Mesothelial cell of epicardium (in vitro differentiated cells): Measurements from ENCODE around the gene XRCC2. TPM values are rescaled to one million over a fixed set of nuclear protein-coding genes. Genes with fewer than 3 reads are reported as not detected.
"Not testable (repeated sequence)": the region's sequence is repeated elsewhere in the genome, so short reads cannot be mapped to it uniquely, and the experiment has no call there.

Experiments
- DNase-seq, 2 experiments: peaks; one replicate each; pipeline ENCODE4 v3.0.0; 2021; ENCODE audit warnings: low spot score in 2 of 2; ENCODE audit not compliant: unreplicated experiment in 2 of 2
- H3K27ac Mint-ChIP-seq: 2 replicates; pipeline ENCODE4 v1.8.0; 2021; ENCODE audit warnings: mixed read lengths
- H3K27me3 Mint-ChIP-seq: 2 replicates; pipeline ENCODE4 v1.8.0; 2021; ENCODE audit warnings: low read depth, mixed read lengths
- H3K36me3 Mint-ChIP-seq: 2 replicates; pipeline ENCODE4 v1.8.0; 2021; ENCODE audit warnings: mixed read lengths
- H3K4me1 Mint-ChIP-seq: 2 replicates; pipeline ENCODE4 v1.8.0; 2021; ENCODE audit warnings: mixed read lengths
- H3K4me3 Mint-ChIP-seq: 2 replicates; pipeline ENCODE4 v1.8.0; 2021; ENCODE audit warnings: mild to moderate bottlenecking, moderate library complexity, mixed read lengths
- H3K9me3 Mint-ChIP-seq: 2 replicates; pipeline ENCODE4 v1.8.0; 2021; ENCODE audit warnings: mixed read lengths
- total RNA-seq: library from RNA; stranded (reverse); gene quantifications from 3 replicates; pipeline ENCODE4 v1.2.1, GENCODE V29; 2021
- TF ChIP-seq, protein P1 (sequence below): fragments of 200-600 bp; sonication (generic); IDR thresholded peaks from one replicate; pipeline ENCODE4 v1.5.0; 2021; ENCODE audit warnings: antibody characterized with exemption; ENCODE audit not compliant: unreplicated experiment

The XRCC2 gene
- 6.7 to 7.3 TPM (median 7.0 TPM) in 3 replicates for total RNA-seq

DNA sequence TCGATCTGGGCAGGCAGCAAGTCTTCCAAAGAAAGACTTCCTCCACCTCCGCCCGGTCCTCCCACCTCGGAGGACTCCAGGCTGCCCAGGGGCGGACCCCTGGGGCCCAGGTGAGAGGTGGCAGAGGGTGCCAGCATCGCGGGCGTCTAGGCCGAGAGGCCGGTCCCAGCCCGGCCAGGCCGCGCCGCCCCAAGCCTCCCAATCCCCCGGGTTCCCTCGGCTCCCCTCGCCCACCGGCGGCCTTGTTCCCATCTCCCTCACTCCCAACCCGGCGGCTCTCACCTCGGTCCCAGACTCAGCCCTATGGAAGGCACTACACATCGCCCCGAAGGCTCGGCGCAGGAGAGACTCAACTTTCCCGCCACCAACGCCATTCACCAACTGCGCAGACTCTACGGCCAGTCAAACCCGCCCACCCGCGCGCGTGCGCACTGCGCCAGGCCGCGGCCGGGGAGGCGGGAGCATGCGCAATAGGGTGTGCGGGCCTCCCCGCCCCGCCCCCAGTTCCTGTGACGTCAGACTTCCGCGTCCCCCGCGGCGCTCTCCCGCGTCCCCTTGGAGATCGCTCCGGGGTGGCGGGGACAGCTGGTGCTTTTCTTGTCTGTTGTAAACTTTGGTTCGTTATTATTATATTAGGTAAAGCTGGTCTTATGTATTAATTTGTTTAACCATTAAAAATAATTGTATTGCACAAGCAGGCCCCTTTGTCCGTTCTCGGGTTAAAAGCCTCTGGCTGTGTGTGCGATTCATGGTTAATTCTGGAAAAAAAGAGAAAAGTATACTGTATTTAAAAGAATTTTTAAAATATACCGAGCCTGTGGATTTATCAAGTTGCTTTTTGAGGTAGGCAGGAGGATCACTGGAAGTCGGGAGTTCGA is at the start of gene XRCC2:
TSS of gene XRCC2 (minus strand) at position 383 of the 878 bp plus-strand sequence. CDS start at position 321, 62 bp downstream.
- Mint-ChIP-seq H3K9me3 (peaks cover 4% of the 10 kb centered on the region), H3K27me3 (no peaks in the 10 kb centered on the region), H3K4me3 (peak within 1 kb of the TSS; percentile 96), H3K36me3 (no peaks in the 10 kb centered on the region), H3K4me1 (peaks cover 10% of the 10 kb centered on the region), H3K27ac (peak within 1 kb of the TSS; percentile 93)
- DNase-seq: peak; percentile 96 to 99
- TF ChIP-seq, protein P1, sequence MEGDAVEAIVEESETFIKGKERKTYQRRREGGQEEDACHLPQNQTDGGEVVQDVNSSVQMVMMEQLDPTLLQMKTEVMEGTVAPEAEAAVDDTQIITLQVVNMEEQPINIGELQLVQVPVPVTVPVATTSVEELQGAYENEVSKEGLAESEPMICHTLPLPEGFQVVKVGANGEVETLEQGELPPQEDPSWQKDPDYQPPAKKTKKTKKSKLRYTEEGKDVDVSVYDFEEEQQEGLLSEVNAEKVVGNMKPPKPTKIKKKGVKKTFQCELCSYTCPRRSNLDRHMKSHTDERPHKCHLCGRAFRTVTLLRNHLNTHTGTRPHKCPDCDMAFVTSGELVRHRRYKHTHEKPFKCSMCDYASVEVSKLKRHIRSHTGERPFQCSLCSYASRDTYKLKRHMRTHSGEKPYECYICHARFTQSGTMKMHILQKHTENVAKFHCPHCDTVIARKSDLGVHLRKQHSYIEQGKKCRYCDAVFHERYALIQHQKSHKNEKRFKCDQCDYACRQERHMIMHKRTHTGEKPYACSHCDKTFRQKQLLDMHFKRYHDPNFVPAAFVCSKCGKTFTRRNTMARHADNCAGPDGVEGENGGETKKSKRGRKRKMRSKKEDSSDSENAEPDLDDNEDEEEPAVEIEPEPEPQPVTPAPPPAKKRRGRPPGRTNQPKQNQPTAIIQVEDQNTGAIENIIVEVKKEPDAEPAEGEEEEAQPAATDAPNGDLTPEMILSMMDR: no peak

DNA sequence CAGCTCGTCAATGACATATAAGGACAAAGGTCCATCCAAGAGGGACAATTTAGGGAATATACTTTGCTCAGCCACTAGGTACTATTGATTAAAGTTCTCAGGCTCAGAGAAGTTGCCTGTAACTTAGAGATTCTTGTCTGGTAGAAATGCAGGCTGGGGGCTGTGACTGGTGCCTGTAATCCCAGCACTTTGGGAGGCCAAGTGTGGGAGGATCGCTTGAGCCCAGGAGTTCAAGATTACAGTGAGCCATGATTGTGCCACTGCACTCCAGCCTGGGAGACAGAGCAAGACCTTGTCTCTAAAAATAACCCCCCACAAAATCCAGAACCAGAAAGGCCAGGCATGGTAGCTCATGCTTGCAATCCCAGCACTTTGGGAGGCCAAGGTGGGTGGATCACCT is 47.4 kb upstream of the XRCC2 start:
- Mint-ChIP-seq H3K4me1 (no peaks in the 10 kb centered on the region), H3K9me3 (no peaks in the 10 kb centered on the region), H3K27ac (no peak overlapping the region), H3K36me3 (no peaks in the 10 kb centered on the region), H3K27me3 (no peaks in the 10 kb centered on the region), H3K4me3 (no peak overlapping the region)
- DNase-seq: no peak
- TF ChIP-seq, protein P1: no peak

DNA sequence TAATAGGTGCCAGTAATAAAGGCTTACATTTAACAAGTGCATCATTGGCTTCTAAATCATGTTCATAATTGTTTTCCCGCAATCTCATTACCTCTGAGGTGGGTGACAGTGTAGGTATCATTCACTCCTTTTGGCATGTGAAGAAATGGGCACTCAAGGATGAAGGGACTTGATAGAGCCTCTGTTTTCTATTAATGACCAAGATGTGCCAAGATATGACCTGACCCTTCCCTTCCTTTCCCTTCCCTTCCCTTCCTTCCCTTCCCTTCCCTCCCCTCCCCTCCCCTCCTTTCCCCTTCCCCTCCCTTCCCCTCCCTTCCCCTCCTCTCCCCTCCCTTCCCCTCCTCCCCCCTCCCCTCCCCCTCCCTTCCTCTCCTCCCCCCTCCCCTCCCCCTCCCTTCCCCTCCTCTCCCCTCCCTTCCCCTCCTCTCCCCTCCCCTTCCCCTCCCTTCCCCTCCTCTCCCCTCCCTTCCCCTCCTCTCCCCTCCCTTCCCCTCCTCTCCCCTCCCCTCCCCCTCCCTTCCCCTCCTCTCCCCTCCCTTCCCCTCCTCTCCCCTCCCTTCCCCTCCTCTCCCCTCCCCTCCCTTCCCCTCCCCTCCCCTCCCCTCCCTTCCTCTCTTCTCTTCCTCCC is 36.6 kb upstream of the XRCC2 start:
- H3K36me3 Mint-ChIP-seq, H3K4me1 Mint-ChIP-seq, H3K27me3 Mint-ChIP-seq, DNase-seq, H3K27ac Mint-ChIP-seq, H3K4me3 Mint-ChIP-seq, H3K9me3 Mint-ChIP-seq: not testable (repeated sequence)

DNA sequence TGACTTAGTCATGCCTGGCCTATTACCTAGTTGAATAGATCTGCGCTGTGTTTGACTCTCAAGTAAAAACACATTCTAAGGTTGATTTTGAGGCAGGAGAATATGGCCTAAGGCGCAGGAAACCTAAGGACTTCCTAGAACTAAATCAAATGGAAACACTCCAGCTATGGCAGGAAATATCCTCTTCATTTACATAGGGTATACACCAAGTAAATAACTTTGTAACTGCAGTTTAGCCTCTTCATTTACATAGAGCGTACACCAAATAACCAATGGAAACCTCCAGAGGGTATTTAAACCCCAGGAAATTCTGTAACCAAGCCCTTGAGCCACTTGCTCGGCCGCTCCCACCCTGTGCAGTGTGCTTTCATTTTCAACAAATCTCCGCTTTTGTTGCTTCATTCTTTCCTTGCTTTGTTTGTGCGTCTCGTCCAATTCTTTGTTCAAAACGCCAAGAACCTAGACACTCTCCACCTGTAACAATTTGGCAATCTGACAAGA is 35.6 kb upstream of the XRCC2 start:
- H3K36me3 Mint-ChIP-seq: no peaks in the 10 kb centered on the region
- TF ChIP-seq, protein P1: no peak
- no peaks in the 10 kb centered on the region for H3K9me3 Mint-ChIP-seq

DNA sequence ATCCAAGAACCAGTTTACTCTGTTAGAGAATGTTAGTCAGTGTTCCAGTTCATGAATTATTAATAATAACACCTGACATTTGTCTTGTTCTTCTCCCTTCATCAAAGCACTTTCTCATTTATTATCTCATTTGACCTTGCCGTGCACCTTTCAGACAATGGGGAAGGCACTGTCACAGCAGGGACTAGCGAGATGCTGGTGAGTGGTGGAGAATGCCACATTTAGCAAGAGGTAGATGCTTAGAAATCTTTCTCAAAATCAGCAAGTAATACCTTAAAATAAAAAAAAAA is 34.2 kb upstream of the XRCC2 start:
- H3K27ac Mint-ChIP-seq: no peak overlapping the region
- peaks cover 9% of the 10 kb centered on the region for H3K4me1 Mint-ChIP-seq
- peaks cover 4% of the 10 kb centered on the region for H3K9me3 Mint-ChIP-seq
- DNase-seq: no peak
- H3K4me3 Mint-ChIP-seq: no peak overlapping the region
- H3K27me3 Mint-ChIP-seq: no peaks in the 10 kb centered on the region
- TF ChIP-seq, protein P1: no peak
- H3K36me3 Mint-ChIP-seq: no peaks in the 10 kb centered on the region

More for the DNA sequence above, 35.6 kb upstream of the XRCC2 start:
- no peak for DNase-seq
- Mint-ChIP-seq H3K4me1 (peaks cover 9% of the 10 kb centered on the region), H3K27ac (no peak overlapping the region), H3K27me3 (no peaks in the 10 kb centered on the region), H3K4me3 (no peak overlapping the region)
